K562 (cell line): Measurements from ENCODE around the gene TULP3. TPM values are rescaled to one million over a fixed set of nuclear protein-coding genes. Genes with fewer than 3 reads are reported as not detected.

Experiments used
- ATAC-seq: fragments of 200-7000 bp; cut with Tn5 transposase; 3 replicates; pipeline ENCODE4 v1.9.1; 2020; ENCODE audit warnings: moderate library complexity
- BruUV-seq: library from RNA; stranded (reverse); fragments of 400-500 nt; replicated peaks from 2 replicates; lab custom pipeline; 2021; lab: Mats Ljungman, UMichigan
- CTCF ChIA-PET: fragments of 300-600 bp; formaldehyde crosslinking; extraction: SDS; loops from one replicate; lab custom pipeline; 2021; ENCODE audit warnings: low intra/inter-chr PET ratio; lab: Yijun Ruan, JAX
- POLR2A ChIA-PET: fragments of 300-600, 350-650 bp; sonication (Branson Sonifier 250); formaldehyde crosslinking; extraction: SDS; loops from one replicate; lab custom pipeline; 2021; ENCODE audit warnings: antibody characterized with exemption, inconsistent platforms; lab: Yijun Ruan, JAX
- DNase-seq, 4 experiments: peaks; one replicate each; pipeline versions ENCODE4 v3.0.0 to v3.0.0-alpha.2; 2011 to 2018; ENCODE audit warnings: low spot score in 3 of 4, mixed read lengths in 3 of 4; ENCODE audit errors: extremely low read depth in 1 of 4
- FAIRE-seq: peaks from 2 replicates; lab custom pipeline; 2011; peaks lifted over from hg19 to GRCh38; lab: Jason Lieb, UNC
- H2AFZ ChIP-seq: 2 replicates; pipeline ENCODE4 v1.6.0; 2011; ENCODE audit warnings: low read depth, low read length, control low read depth, inconsistent platforms
- H3K27ac ChIP-seq: fragments of 200-600 bp; 3 replicates; pipeline ENCODE4 v1.8.0; 2011; ENCODE audit warnings: low read depth, mild to moderate bottlenecking, control low read depth, inconsistent platforms, low read length, moderate library complexity, mixed read lengths; ENCODE audit errors: extremely low read depth
- H3K27me3 ChIP-seq, 2 experiments: fragments of 300-600 bp in 1 of 2; 2 replicates in 1 of 2; 3 replicates in 1 of 2; pipeline versions ENCODE4 v1.6.0 to v1.8.0; 2011; ENCODE audit warnings: inconsistent platforms in 2 of 2, low read length in 2 of 2, mild to moderate bottlenecking in 1 of 2, mixed read lengths in 1 of 2, moderate library complexity in 1 of 2; ENCODE audit not compliant: control insufficient read depth in 2 of 2, insufficient read depth in 2 of 2
- H3K36me3 ChIP-seq: fragments of 300-600 bp; 3 replicates; pipeline ENCODE4 v1.8.0; 2011; ENCODE audit warnings: mild to moderate bottlenecking, low read length, inconsistent platforms; ENCODE audit not compliant: control insufficient read depth, insufficient read depth
- H3K4me1 ChIP-seq, 2 experiments: fragments of 200-600 bp in 1 of 2; replicated peaks in 1 of 2; 2 replicates in 1 of 2; 3 replicates in 1 of 2; pipeline versions ENCODE4 v1.5.1 to v1.8.0; 2011; ENCODE audit warnings: inconsistent platforms in 2 of 2, low read length in 2 of 2, mild to moderate bottlenecking in 1 of 2, mixed read lengths in 1 of 2, moderate library complexity in 1 of 2; ENCODE audit not compliant: control insufficient read depth in 2 of 2, insufficient read depth in 2 of 2
- H3K4me2 ChIP-seq: 2 replicates; pipeline ENCODE4 v1.6.1; 2011; ENCODE audit warnings: low read length, control low read depth, inconsistent platforms, mixed read lengths; ENCODE audit not compliant: insufficient read depth
- H3K4me3 ChIP-seq: fragments of 200-600 bp; sonication (generic), shearing (Covaris generic); 2 replicates; pipeline ENCODE4 v1.5.1; 2016; ENCODE audit warnings: control low read depth, inconsistent platforms
- H3K79me2 ChIP-seq: fragments of 200-600 bp; 3 replicates; pipeline ENCODE4 v1.8.0; 2011; ENCODE audit warnings: low read length, inconsistent platforms; ENCODE audit not compliant: control insufficient read depth, insufficient read depth
- H3K9ac ChIP-seq, 2 experiments: 2 replicates each; pipeline versions ENCODE4 v1.6.0 to v1.6.1; 2011; ENCODE audit warnings: low read depth in 2 of 2, low read length in 2 of 2, control low read depth in 1 of 2, inconsistent platforms in 1 of 2, mild to moderate bottlenecking in 1 of 2, mixed read lengths in 1 of 2; ENCODE audit not compliant: insufficient read depth in 1 of 2
- H3K9me1 ChIP-seq: one replicate; pipeline ENCODE4 v1.6.0; 2011; ENCODE audit warnings: inconsistent platforms, mild to moderate bottlenecking, low read length, moderate library complexity; ENCODE audit not compliant: control insufficient read depth, insufficient read depth
- H3K9me3 ChIP-seq: replicated peaks from 2 replicates; pipeline ENCODE4 v1.5.1; 2011; ENCODE audit warnings: low read depth, low read length, inconsistent platforms; ENCODE audit not compliant: control insufficient read depth, insufficient read depth
- H4K20me1 ChIP-seq: replicated peaks from 2 replicates; pipeline ENCODE4 v1.6.1; 2011; ENCODE audit warnings: low read length, inconsistent platforms, mixed read lengths; ENCODE audit not compliant: control insufficient read depth, insufficient read depth
- ATF1 ChIP-seq, 2 experiments: fragments of 450-650 bp in 1 of 2; IDR thresholded peaks; 2 replicates each; pipeline ENCODE4 v1.6.1; 2016; ENCODE audit warnings: missing compliant biosample characterization in 1 of 2, missing genetic modification characterization in 1 of 2
- HNRNPL ChIP-seq: fragments of 200-400 bp; formaldehyde crosslinking; IDR thresholded peaks from 2 replicates; pipeline ENCODE4 v1.6.1; 2017; ENCODE audit warnings: low read depth, mild to moderate bottlenecking, low read length
- HNRNPLL ChIP-seq: fragments of 200-400 bp; formaldehyde crosslinking; IDR thresholded peaks from 2 replicates; pipeline ENCODE4 v1.6.1; 2017; ENCODE audit warnings: low read length, low read depth, mild to moderate bottlenecking; ENCODE audit not compliant: poor library complexity, severe bottlenecking
- JUN ChIP-seq, 2 experiments: sonication (generic) in 1 of 2; formaldehyde crosslinking in 1 of 2; IDR thresholded peaks; 2 replicates each; pipeline versions ENCODE4 v1.6.1 to v1.8.0; 2012 to 2022; ENCODE audit warnings: borderline replicate concordance in 2 of 2, mild to moderate bottlenecking in 2 of 2, improper control_type of control experiment in 1 of 2, low read depth in 1 of 2, low read length in 1 of 2, missing genetic modification reagents in 1 of 2
- PCBP2 ChIP-seq: fragments of 200-400 bp; formaldehyde crosslinking; IDR thresholded peaks from 2 replicates; pipeline ENCODE4 v1.6.1; 2018; ENCODE audit warnings: low read length, low read depth, mild to moderate bottlenecking, moderate library complexity; ENCODE audit not compliant: poor library complexity, severe bottlenecking
- RFX1 ChIP-seq: fragments of 450-650 bp; IDR thresholded peaks from 2 replicates; pipeline ENCODE4 v1.6.1; 2016; ENCODE audit warnings: mild to moderate bottlenecking, moderate library complexity
- SIX5 ChIP-seq, 2 experiments: IDR thresholded peaks; 2 replicates each; pipeline ENCODE4 v1.6.1; 2011; ENCODE audit warnings: low read length in 2 of 2, borderline replicate concordance in 1 of 2, low read depth in 1 of 2, mild to moderate bottlenecking in 1 of 2, moderate library complexity in 1 of 2; ENCODE audit not compliant: insufficient read depth in 1 of 2
- YY1 ChIP-seq, 3 experiments: IDR thresholded peaks; 2 replicates each; pipeline ENCODE4 v1.6.1; 2011; ENCODE audit warnings: low read length in 2 of 3, mild to moderate bottlenecking in 2 of 3, moderate library complexity in 2 of 3, borderline replicate concordance in 1 of 3, control low read depth in 1 of 3, low read depth in 1 of 3; ENCODE audit not compliant: insufficient read depth in 3 of 3, insufficient replicate concordance in 2 of 3, control insufficient read depth in 1 of 3, insufficient read length in 1 of 3; ENCODE audit errors: extremely low read depth in 1 of 3
- ZNF124 ChIP-seq: sonication (generic); formaldehyde crosslinking; IDR thresholded peaks from 2 replicates; pipeline ENCODE4 v1.8.1; 2022; ENCODE audit warnings: missing genetic modification reagents
- ZNF165 ChIP-seq: fragments of 250-450 bp; sonication (Bioruptor Pico); IDR thresholded peaks from 2 replicates; pipeline ENCODE4 v1.4.0; 2020; ENCODE audit warnings: borderline replicate concordance
- ZNF23 ChIP-seq: fragments of 250-450 bp; sonication (Bioruptor Pico); IDR thresholded peaks from 2 replicates; pipeline ENCODE4 v1.4.0; 2020; ENCODE audit warnings: mild to moderate bottlenecking
- ZNF347 ChIP-seq: fragments of 450-650 bp; formaldehyde crosslinking; IDR thresholded peaks from 2 replicates; pipeline ENCODE4 v1.4.0; 2020; ENCODE audit warnings: low read depth, mild to moderate bottlenecking, moderate library complexity
- ZNF551 ChIP-seq: fragments of 250-450 bp; sonication (Bioruptor Pico); IDR thresholded peaks from 2 replicates; pipeline ENCODE4 v1.5.0; 2021; ENCODE audit warnings: mild to moderate bottlenecking, moderate library complexity
- WGBS: fragments of 100-300 bp; shearing (Covaris generic); methylation state at CpG from one replicate; pipeline ENCODE4 v1.1.6; 2016; ENCODE audit warnings: low coverage, mixed read lengths; ENCODE audit not compliant: insufficient coverage; ENCODE audit errors: missing lambda C conversion rate; 5-methylcytosine and 5-hydroxymethylcytosine counted together
- in situ Hi-C: fragments of 300-500 bp; cut with MboI; formaldehyde crosslinking; loops from 4 replicates; pipeline ENCODE4 v1.15.0; 2018; ENCODE audit warnings: inconsistent platforms, mixed read lengths
- intact Hi-C: fragments of 100-400 bp; cut with micrococcal nuclease; formaldehyde crosslinking; loops from 2 replicates; pipeline ENCODE4 v1.14.2; 2022
- polyA plus RNA-seq, 8 experiments: library from polyadenylated mRNA; depleted of rRNA in 4 of 8; stranded (reverse) in 5 of 8; unstranded in 3 of 8; fragments of >200 nt; fragmentation: Nextera tagmentation in 2 of 8; fragmentation: Illumina TruSeq in 1 of 8; extraction: Ambion mirVana in 2 of 8; extraction: Trizol in 1 of 8; gene quantifications; 2 replicates each; pipeline versions ENCODE4 v1.2.1 to v1.2.3, GENCODE V29; 2011 to 2014; ENCODE audit warnings: inconsistent platforms in 1 of 8, missing spikeins in 1 of 8
- total RNA-seq, 7 experiments: library from RNA; depleted of rRNA in 6 of 7; stranded (reverse); fragments of >200 nt in 6 of 7; fragmentation: Illumina TruSeq in 2 of 7; extraction: Trizol in 2 of 7; gene quantifications; 2 replicates each; pipeline versions ENCODE4 v1.2.1 to v1.2.3, GENCODE V29; 2011 to 2021; ENCODE audit warnings: low replicate concordance in 1 of 7

The TULP3 gene
- total and polyA plus RNA-seq, 9 of the 15 experiments (the other 6 are each of a cell fraction or from before 2014, with no cell fraction given) = 3.6 to 13.3 (median 7.3) TPM

GRCh38 chr12:2974560-2974971 is 83.9 kb downstream of the TULP3 start:
- H3K27ac ChIP-seq = no peak overlapping the region
- WGBS = 60% methylated on average over 9 of the region's 10 CpGs
- peaks cover 6% of the 10 kb centered on the region for H3K9me1 ChIP-seq
- no TSS peak for BruUV-seq
- H4K20me1 ChIP-seq = no peaks in the 10 kb centered on the region
- intact Hi-C loops (no loop called here), in situ Hi-C loops (no loop called here)
- no peaks in the 10 kb centered on the region for H3K9me3 ChIP-seq
- no peak for DNase-seq
- TF ChIP-seq ZNF551 (CRISPR knock-in tag) (no peak), SIX5 (IDR thresholded peaks at IDR 0.05; ENCODE audit: borderline replicate concordance in 1 of 2, insufficient read depth in 1 of 2, low read depth in 1 of 2, low read length in 2 of 2) (no peak), ZNF23 (CRISPR knock-in tag) (no peak), HNRNPL (no peak)
- ATAC-seq = peak; percentile 40; the same call in 2 of the 3 replicates
- no peak for FAIRE-seq
- no peak overlapping the region for H3K4me3 ChIP-seq
- no peaks in the 10 kb centered on the region; the same call in 2 of the 3 replicates for H3K79me2 ChIP-seq
- H3K36me3 ChIP-seq = peaks cover 24% of the 10 kb centered on the region; the same call in 2 of the 3 replicates
- POLR2A ChIA-PET = no interaction called here
- H3K9ac ChIP-seq = no peak overlapping the region; a peak in 1 of 4 replicates
- peaks cover 3 to 17% of the 10 kb centered on the region in 2 experiments; a peak in 3 of 5 replicates for H3K4me1 ChIP-seq
- no peak overlapping the region for H2AFZ ChIP-seq
- CTCF ChIA-PET = no interaction called here
- H3K4me2 ChIP-seq = no peak overlapping the region
- no peaks in the 10 kb centered on the region for H3K27me3 ChIP-seq

GRCh38 chr12:2976581-2976996 is 85.9 kb downstream of the TULP3 start:
- no peaks in the 10 kb centered on the region for H3K9me3 ChIP-seq
- ChIA-PET CTCF (no interaction called here), POLR2A (interaction anchor here (0.6 to 0.8 kb wide), 3 partner anchors 26 to 355 kb away, joined by 3 read pairs; no protein-coding TSS in a partner anchor)
- no TSS peak for BruUV-seq
- no peaks in the 10 kb centered on the region for H4K20me1 ChIP-seq
- H3K9me1 ChIP-seq = peaks cover 4% of the 10 kb centered on the region
- H3K27me3 ChIP-seq = no peaks in the 10 kb centered on the region
- WGBS = 28% methylated on average over 5 of the region's 6 CpGs
- peaks cover 17% of the 10 kb centered on the region; the same call in 1 of the 3 replicates for H3K36me3 ChIP-seq
- FAIRE-seq (peak; percentile 64), DNase-seq (peak; percentile 45 to 62 (median 50)), ATAC-seq (peak; percentile 87)
- H3K79me2 ChIP-seq = peaks cover 4% of the 10 kb centered on the region; the same call in 2 of the 3 replicates
- H3K4me1 ChIP-seq = peaks cover 3 to 14% of the 10 kb centered on the region in 2 experiments; a peak in 3 of 5 replicates
- intact Hi-C loops (no loop called here), in situ Hi-C loops (no loop called here)
- H2AFZ ChIP-seq = no peak overlapping the region
- no peak overlapping the region for H3K4me2 ChIP-seq
- H3K4me3 ChIP-seq = no peak overlapping the region
- H3K27ac ChIP-seq = 0 out of 3 replicates have a peak overlapping the region, but pooled peaks have one; percentile 30
- H3K9ac ChIP-seq = peak overlapping the region in 1 of 2 experiments; percentile 52; a peak in 1 of 4 replicates
- TF ChIP-seq PCBP2 (no peak), ZNF347 (no peak), ATF1 (CRISPR knock-in tag; IDR thresholded peaks at IDR 0.05) (no peak), ATF1 (tag; IDR thresholded peaks at IDR 0.05) (peak; percentile 48), HNRNPLL (no peak), ZNF165 (CRISPR knock-in tag) (no peak), YY1 (IDR thresholded peaks at IDR 0.05; ENCODE audit: borderline replicate concordance in 1 of 3, control insufficient read depth in 1 of 3, extremely low read depth in 1 of 3, insufficient read depth in 3 of 3, insufficient read length in 1 of 3, insufficient replicate concordance in 2 of 3, low read depth in 1 of 3, low read length in 2 of 3) (no peak), ZNF124 (CRISPR knock-in tag) (no peak), RFX1 (no peak), JUN (IDR thresholded peaks at IDR 0.05; ENCODE audit: borderline replicate concordance, low read depth, low read length) (no peak), JUN (CRISPR knock-in tag; IDR thresholded peaks at IDR 0.05; ENCODE audit: borderline replicate concordance) (no peak)
